ENCODE data around the gene RAP1GAP.
A peak's percentile ranks its signal among the peaks of the same experiment; 100 is the strongest.

RAP1GAP gene

DNA sequence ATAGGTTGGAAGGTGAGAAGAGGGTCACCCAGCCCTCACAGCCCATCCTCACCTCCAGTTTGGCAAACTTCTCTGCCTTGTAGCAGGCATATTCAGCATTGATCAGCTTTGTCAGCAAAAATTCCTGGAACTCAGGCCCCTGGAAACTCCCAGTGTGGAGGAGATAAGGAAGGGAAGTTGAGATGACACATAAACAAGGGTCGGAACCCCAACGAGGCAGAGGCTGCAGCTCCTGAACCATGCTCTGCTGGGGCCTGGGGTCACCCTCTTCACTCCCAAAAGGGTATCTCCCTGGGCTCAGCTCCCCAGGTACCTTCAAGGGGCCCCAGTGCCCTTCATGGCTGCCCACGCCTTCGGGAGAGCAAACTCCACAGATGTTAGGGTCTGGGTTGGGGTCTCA is 60.4 kb downstream of the RAP1GAP start:
- no peak for DNase-seq (ENCODE audit: low spot score)

- peak; percentile 64 for DNase-seq (ENCODE audit: low spot score)
Measured at GRCh38 chr1:21607549-21608529, 61.3 kb downstream of the RAP1GAP start.

DNA sequence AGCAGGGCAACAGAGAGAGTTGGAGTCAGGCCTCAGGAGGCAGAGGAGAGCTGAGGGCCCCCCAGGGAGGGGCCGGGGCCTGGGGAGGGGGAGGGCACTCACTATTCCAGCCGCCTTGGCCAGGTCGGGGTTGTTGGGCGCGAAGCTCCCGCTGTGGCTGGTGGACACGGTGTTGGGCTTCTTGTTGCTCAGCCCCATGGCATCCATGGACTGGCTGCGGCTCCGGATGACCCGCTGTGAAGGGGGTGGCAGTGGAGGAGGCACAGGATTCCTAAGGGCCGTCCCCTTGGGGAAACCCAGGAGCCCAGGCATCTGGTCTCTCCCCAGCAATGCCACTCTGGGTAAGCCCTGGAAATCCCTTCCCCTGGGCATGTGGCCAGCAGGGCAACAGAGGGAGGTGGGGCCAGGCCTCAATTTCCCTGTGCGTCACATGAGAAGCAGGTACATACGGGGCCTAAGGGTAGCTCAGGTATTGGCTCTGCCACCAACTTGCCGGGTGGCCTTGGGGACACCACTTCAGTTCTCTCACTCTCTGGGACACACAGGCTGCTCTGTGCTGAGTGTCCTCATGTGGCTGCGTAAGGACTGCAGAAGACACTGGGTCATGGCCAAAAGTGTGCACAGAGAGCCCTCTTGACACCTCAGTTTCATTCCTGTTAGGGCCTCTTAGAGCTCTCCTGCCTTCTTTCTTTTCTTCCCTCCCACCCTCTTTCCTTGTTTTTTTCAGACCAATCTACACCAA is 63.0 kb downstream of the RAP1GAP start:
- peak; percentile 33 for DNase-seq (ENCODE audit: low spot score)

DNA sequence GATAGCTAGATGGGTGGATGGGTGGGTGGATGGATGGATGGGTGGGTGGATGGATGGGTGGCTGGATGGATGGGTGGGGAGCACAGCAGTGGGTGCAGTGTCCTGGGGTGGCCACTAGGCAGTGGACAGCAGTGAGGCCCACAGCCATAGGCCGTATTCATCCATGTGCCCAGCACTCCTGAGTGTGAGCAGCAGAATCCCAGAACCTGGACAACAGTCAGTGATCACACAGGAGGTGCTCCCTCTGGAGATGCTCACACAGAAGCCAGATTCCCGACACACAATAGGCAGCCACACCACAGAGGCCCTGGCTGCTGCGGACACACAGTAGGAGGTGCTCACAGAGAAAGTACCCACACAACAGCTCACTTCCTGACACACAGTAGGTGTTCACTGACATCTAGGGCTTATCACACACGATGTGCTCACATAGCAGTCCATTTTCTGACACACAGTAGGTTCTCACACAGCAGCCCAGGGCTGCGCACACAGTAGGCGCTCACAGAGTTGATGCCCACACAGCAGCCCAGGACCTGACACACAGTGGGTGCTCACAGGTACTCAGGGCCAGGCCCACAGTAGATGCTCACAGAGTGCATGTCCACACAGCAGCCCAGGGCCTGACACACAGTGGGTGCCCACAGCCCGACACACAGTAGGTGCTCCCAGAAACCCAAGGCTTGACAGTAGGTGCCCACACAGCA is 64.0 kb downstream of the RAP1GAP start:
- no peak for DNase-seq (ENCODE audit: low spot score)

DNA sequence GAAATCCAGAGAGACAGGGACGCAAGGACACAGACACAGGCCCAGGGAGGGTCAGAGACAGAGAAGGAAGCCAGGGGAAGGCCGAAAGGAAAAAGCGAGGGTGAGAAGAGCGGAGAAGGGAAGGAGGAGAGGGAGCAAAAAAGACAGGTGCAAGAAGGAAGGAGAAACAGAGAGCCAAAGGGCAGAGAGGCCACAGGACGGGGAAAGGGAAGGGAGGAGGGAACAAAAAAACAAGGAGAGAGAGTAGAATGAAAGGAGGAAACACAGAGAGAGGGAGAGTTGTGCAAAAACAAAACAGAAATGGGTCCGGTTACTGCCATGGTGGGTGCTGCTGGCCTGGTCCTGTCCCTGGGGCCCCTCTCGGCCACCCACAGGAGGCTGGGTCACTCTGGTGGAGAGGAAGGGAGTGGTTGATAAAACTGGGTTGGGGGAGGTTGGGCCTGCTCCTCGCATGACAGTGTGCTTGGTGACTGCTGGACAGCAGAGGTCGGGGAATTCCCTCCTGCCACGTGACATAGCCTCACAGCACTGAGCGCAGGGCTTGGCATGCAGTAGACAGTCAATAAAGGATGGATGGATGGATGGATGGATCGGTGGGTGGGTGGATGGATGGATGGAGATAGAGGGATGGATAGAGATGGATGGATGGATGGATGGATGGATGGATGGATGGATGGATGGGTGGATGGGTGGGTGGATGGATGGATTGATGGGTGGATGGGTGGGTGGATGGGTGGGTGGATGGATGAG is 64.8 kb downstream of the RAP1GAP start:
- peak; percentile 62 for DNase-seq (ENCODE audit: low spot score)

DNA sequence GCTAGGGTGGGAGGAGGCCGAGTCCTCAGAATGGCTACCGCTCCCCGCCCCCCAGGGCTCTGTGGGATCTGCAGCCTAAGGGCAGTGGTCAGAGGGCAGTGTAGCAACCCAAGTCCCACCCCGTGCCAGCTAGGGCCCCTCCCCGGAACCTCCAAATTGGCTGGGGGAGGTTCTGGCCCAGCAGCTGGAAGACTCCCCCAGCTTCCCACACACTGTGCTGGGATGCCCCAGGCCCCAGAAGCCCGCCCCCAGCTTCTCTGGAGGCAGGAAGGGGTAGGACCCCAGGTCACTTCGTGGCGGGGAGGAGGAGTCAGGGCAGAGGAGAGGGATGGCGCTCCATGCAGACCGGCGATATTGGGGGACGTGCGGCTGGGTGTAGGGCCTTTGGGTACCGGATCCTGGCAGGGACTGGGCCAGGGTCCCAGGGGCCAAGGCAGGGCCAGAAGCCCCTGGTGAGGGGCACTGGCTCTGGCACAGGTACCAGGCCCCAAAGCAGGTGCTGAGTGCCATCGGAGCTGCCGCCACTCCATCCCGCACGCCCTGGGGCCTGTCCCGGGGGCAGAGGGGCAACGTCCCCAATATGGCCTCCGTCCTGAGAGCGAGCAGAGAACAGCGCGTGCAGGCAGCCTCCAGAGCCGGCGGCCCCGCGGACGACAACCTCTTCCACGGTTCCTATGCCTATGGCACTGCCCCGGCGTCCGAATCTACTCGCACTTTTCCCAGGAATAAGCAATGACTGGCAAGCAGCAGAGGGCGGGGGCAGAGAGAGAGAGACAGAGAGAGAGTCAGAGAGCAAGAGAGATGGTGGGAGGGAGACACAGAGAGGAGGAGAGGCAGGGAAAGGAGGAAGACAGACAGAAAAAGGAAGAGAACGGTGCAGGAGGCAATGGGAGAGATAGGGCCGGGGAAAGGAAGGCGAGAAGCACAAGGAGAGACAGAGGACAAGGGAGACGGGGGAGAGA is 65.7 kb downstream of the RAP1GAP start:
- DNase-seq (ENCODE audit: low spot score) = no peak

- no peak for DNase-seq (ENCODE audit: low spot score)
Measured at GRCh38 chr1:21601278-21602048, 67.7 kb downstream of the RAP1GAP start.

GRCh38 chr1:21599402-21599801 is 69.8 kb downstream of the RAP1GAP start:
- DNase-seq (ENCODE audit: low spot score) = no peak

GRCh38 chr1:21598904-21599303 is 70.3 kb downstream of the RAP1GAP start:
- no peak for DNase-seq (ENCODE audit: low spot score)

DNA sequence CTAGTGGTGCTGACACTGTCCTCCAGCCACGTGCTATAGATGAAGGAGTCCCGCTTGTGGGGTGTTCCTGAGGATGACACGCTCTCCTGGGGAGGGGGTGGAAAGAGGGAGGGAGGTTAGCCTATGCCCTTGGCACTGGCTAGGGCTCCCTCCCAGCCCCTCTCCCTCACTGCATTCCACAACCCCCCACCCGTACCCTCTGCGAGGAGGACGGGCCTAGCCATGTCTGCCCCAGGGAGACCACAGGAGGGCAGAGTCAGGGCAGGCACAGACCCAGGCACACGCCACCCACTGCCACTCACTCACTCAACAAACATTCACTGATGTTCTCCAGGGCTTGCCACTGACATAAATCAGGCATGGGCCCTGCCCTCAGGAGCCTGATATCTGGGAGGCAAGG is 70.7 kb downstream of the RAP1GAP start:
- DNase-seq (ENCODE audit: low spot score) = no peak

DNA sequence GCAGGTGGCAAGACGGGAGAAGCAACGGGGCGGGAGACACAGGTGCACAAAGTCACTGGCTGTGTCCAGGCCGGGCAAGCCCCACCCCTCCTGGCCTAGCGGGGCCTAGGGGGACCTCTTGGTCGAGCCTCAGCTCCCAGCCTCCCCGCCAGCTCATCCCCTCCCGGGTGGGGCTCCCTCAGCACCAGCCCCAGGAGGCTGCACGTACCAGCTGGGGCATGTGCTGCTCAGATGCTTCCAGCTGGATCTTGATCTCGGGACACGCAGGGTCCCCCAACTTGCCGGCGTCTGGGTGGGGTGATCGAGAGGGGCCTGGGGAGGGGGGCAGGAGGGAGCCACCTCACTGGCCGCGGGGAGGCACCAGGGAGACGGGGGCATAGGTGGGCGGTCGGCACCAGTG is 71.4 kb downstream of the RAP1GAP start:
- DNase-seq (ENCODE audit: low spot score) = no peak

DNA sequence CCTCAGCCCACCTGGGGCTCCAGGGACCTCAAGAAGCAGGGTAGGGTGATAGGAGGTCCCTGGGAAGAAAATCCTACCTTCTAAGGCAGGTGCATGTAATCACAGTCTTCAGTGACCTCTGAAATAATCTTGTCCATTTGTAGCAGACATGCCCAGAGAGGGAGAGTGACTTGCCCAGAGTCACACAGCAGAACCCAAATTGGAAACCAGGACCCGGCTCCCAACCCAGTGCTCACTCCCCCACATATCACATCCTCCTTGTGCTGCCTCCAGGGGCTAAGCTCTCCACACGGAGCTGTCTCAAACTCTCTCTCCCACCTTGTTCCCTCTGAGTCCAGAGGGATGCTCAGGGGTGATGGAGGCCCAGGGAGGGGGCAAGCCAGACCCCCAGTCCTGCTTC is 72.5 kb downstream of the RAP1GAP start:
- DNase-seq (ENCODE audit: low spot score) = no peak

GRCh38 chr1:21596174-21596573 is 73.0 kb downstream of the RAP1GAP start:
- no peak for DNase-seq (ENCODE audit: low spot score)

GRCh38 chr1:21594935-21595897 is 73.9 kb downstream of the RAP1GAP start:
- DNase-seq (ENCODE audit: low spot score) = peak; percentile 59

DNA sequence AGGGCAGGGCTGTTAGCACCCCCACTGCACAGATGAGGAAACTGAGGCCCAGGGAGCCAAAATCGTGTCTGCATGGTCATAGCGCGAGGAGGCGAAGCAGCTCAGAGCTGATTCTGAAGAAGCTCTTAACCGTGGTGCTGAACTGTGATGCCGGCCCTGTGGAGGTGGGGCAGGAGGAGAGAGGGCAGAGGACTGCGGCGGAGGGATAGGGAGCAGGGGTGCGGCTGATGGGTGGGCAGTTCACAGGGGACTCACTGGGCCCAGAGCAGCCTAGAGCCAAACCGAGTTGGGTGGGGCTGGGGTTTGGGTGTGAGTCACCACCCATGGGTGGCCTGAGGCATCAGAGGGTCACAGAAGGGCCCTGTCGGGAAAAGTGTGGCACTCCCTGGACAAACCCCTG is 74.7 kb downstream of the RAP1GAP start:
- DNase-seq (ENCODE audit: low spot score) = no peak

DNA sequence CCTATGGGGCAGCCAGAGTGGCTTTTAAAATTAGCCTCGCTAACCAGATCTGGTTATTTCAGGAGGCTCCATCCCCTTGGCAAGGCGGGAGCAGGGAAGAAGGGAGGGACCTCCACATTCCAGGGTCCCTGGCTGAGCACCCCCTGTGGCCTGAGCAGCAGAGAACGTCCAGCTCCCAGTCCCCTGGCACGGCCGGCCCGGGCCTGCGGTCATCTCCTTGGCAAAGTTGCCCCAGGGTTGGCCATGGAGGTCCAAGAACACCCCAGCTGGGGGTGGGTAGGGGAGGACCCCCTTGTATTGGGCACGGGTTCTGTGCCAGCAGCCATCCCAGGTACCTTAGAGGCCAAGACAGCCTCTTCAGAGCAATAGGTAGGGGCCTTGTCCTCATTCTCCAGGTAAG is 75.9 kb downstream of the RAP1GAP start:
- DNase-seq (ENCODE audit: low spot score) = no peak

DNA sequence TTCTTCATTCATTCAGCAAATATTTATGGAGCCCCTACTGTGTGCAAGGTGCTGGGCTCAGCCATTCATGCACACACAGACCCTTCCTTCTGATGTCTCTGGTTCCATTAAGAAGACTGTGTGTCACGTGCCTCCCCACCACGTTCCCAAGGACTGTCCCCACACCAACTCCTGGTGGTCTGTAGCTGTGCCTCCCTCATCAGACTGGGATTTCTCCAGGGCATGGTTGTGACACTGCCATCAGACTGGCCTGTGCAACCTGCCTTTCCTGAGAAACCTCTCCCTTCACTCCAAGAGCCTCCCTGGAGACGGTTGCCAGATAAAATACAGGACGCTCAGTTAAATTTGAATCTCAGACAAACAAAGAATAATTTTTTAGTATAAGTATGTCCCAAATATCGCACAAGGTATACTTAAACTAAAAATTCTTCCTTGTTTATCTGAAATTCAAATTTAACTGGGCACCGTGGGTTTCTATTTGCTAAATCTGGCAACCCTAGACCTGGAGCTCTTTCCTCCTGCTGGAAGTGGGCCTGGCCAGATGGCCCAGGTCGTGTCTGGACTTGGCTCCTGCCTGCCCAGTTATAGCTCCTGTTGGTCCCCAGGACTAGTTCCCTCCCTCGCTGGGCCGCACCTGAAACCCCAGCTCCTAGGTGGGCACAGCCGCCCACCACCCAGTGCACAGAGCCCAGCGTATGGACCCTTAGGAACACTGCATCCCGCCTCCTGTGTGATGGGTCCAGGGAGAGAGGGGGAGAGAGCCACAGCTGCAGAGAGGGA is 76.9 kb downstream of the RAP1GAP start:
- no peak for DNase-seq (ENCODE audit: low spot score)

DNA sequence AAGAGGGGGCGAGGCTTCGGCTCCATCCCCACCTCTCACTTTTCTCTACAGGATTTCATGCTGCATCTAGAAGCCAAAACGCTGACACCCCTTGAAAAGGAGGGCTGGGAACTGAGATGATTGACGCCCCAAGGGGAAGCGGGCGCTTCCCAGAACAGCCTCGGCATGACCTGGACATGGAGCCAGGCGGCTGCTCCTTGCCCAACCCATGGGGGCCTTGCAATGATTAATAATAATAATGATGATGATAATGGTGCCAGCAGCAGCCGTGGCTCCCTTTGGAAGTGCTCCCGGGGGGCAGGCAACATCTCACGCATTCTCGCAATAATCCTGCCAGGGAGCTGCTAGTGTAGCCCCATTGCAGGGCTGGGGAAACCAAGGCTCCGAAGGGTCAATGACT is 78.2 kb downstream of the RAP1GAP start:
- DNase-seq (ENCODE audit: low spot score) = no peak
